Activated CD8-positive, alpha-beta memory T cell treated with anti-CD3 and anti-CD28 coated beads for 36 hours (primary cell): ENCODE results near the gene CCDC157. TPM values are rescaled to one million over a fixed set of nuclear protein-coding genes. Genes with fewer than 3 reads are reported as not detected.

Source experiments
- total RNA-seq, 2 experiments: library from RNA; stranded (reverse); gene quantifications; one replicate each; pipeline ENCODE4 v1.2.3, GENCODE V29; 2021

The CCDC157 gene
- total RNA-seq, 2 experiments from 2014 or later, result 2.1 to 3.3 TPM

Other genes starting within 250 kb of the CCDC157 start
- 100 to 1,000 TPM; 121 to 128 TPM for gene LIF, start 110.2 kb upstream of the CCDC157 start, total RNA-seq
- 10 to 100 TPM; 21.1 to 23.3 TPM for gene OSM, start 90.2 kb upstream of the CCDC157 start, total RNA-seq
- 1 to 10 TPM; 1.9 to 4.2 TPM for gene CASTOR1, start 67.5 kb upstream of the CCDC157 start, total RNA-seq
- 10 to 100 TPM; 12.8 to 13.0 TPM for gene TBC1D10A, start 30.1 kb upstream of the CCDC157 start, total RNA-seq
- gene SF3A1, start 113 bp upstream of the CCDC157 start, total RNA-seq, result 100 to 1,000 TPM; 229 to 231 TPM
- gene RNF215, start 30.4 kb downstream of the CCDC157 start, total RNA-seq, result 1 to 10 TPM; 7.1 to 7.7 TPM
- 1 to 10 TPM; 6.0 to 7.7 TPM for gene SEC14L2, start 40.0 kb downstream of the CCDC157 start, total RNA-seq
- 100 to 1,000 TPM; 125 to 126 TPM for gene MTFP1, start 68.8 kb downstream of the CCDC157 start, total RNA-seq
- gene SEC14L3, start 115.0 kb downstream of the CCDC157 start, total RNA-seq, result not detected
- not detected for gene SEC14L4, start 148.7 kb downstream of the CCDC157 start, total RNA-seq
- not detected for gene SEC14L6, start 189.7 kb downstream of the CCDC157 start, total RNA-seq
- gene GAL3ST1, start 217.7 kb downstream of the CCDC157 start, total RNA-seq, result not detected
- 100 to 1,000 TPM; 183 to 184 TPM for gene PES1, start 234.9 kb downstream of the CCDC157 start, total RNA-seq